CD4-positive, alpha-beta T cell treated with Interleukin-1 beta for 1 hour (primary cell): Measurements from ENCODE around the gene LFNG.

Experiments used
- DNase-seq, 2 donors: peaks; one replicate each; pipeline ENCODE4 v3.0.0-alpha.2; 2020 to 2022

Gene LFNG

DNA sequence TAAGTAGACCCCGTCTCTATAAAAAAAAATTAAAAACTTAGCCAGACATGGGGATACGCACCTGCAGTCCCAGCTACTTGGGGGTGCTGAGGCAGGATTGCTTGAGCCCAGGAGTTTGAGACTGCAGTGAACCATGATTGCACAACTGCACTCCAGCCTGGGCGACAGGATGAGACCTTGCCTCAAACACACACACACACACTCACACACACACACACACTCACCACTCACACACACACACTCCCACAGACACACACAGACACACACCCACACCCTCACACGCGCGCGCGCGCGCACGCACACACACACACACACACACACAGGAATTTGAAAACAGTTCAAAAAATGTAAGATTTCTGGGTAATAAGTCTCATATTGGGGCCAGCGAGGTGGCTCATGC is 34.7 kb upstream of the LFNG start:
- DNase-seq: no peak

DNA sequence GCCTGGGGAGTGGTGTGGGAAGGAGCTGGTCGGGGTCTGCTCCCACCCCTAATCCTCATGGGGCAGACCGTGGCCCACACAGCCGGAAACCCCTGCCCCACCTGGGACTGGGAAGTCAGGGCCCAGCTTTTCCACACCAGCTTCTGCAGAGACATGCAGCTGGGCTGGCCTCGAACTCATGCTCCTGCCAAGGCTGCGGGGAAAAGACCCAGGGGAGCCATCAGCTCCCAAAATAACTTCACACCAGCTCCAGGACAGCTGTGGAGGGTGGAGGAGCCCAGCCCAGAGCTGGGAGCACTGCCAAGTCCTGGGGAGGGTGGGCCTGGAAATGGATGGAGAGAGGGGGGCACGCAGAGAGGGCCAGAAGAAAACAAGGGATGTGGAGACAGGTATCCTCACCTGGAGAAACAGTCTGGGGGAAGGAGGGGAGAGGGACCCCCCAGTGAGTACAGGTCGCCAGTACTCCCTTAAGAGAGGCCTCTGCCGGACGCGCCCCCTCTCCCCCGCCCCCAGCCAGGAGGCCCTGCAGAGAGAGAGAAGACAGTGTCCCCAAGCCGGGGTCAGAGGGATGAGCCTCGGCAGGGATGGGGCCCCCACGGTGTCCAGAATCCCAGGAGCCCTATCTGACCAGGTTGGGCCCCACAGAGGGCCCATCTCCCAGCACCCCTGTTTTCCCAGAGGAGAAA is 31.8 kb upstream of the LFNG start:
- DNase-seq: no peak

DNA sequence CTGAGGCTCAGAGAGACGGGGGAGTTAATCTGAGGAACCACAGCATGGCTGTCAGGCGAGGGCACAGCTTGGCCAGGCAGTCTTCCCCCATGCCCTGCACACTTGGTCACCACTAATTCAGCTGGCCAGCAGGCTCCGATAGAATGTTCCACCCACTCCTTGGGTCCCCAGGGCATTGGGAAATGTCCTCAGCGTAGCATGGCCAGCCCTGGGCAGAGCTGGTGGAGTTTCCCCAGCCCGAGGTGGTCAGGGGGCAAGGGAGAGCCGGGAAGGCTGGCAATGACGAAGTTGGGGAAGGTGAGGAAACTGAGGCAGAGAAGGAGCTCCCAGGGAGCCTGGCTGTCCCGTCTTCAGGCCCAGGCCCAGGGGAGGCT is 31.3 kb upstream of the LFNG start:
- no peak for DNase-seq

DNA sequence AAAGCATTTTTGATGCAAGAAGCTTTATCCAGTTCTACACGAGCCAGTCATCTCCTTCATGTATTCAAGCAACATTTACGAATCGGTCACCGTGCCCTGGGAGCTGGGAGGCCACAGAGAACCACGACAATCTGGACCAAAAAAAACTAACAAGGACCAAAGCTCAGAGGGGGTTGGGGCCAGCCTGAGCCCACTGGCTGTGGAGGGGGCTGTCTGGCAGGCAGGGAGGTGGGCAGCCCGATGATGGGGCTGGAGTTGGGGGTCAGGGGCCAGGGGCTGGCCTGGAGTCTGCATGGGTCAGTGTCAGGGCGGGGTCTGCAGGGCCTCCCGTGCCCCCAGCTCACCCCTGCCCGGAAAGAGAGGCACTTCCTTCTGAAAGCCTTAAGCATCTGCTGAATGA is 30.9 kb upstream of the LFNG start:
- DNase-seq: no peak

DNA sequence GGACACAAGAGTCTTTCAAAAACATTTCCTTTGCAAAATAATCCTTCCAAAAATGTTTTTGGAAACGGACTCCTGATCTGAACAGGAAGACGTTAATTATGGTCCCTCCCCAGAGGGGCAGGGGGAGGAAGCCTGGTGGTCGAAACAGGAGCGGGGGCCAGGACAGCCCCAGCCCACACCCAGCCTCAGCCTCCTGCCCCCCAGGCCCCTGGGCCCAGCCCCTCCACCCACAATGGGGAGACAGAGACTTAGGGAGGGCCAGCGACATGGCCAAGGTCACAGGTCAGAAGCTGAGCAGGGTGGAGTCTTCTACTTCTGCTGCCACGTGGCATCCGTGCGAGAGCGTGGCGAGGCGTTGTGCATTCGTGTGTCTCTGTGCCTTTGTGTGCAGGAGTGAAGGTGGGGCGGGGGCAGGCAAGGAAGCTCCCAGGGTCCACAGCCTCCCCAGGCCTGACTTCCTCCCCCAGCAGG is 29.4 kb upstream of the LFNG start:
- DNase-seq: no peak

DNA sequence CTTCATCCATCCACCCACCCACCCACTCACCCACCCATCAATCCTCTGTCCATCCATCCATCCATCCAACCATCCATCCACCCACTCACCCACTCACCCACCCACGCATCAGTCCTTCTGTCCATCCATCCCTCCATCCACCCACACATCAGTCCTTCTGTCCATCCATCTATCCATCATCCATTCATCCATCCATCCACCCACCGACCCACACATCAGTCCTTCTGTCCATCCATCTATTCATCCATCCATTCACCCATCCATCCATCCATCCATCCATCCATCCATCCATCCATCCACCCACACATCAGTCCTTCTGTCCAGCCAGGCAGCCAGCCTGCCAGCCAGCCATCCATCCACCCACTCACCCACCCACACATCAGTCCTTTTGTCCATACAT is 27.5 kb upstream of the LFNG start:
- no peak for DNase-seq

DNA sequence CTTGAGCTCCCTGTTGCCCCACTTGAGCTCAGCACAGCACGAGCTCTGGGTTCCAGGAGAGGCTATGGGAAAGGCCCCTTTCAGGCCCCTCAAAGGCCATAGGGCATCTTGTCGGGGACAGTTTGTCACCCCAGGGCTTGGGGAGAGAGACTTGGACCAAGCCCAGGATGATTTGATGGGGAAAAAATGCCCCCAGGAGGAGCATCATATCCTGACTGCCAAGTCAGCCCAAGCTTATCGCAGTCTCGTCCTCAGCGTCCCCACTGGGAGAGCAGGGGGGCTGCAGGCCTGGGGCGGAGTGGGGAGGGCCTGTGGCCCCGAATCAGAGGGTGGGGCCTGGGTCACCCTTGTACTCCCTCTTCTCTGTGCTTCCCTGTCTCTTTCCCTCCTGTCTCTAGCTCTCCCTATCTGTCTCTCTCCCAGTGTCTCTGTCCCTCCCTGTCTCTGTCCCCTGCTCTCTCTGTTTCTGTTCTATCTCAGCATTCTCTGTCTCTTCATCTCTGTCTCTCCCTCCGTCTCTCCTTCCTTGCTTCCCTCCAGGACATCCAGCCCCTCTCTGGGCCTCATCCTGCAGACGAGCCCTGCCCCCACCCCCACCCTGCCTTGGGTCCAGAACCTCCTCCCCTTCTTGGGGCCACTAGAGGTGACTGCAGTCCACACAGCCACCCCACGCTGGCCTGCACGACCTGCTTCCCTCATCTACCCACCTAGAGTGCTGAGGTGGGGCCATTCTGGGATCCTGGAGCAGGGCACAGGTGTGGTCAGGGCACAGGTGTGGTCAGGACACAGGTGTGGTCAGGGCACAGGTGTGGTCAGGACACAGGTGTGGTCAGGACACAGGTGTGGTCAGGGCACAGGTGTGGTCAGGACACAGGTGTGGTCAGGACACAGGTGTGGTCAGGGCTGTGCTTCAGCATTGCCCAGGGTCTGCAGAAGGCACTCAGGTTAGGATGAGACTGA is 26.1 kb upstream of the LFNG start:
- no peak for DNase-seq

DNA sequence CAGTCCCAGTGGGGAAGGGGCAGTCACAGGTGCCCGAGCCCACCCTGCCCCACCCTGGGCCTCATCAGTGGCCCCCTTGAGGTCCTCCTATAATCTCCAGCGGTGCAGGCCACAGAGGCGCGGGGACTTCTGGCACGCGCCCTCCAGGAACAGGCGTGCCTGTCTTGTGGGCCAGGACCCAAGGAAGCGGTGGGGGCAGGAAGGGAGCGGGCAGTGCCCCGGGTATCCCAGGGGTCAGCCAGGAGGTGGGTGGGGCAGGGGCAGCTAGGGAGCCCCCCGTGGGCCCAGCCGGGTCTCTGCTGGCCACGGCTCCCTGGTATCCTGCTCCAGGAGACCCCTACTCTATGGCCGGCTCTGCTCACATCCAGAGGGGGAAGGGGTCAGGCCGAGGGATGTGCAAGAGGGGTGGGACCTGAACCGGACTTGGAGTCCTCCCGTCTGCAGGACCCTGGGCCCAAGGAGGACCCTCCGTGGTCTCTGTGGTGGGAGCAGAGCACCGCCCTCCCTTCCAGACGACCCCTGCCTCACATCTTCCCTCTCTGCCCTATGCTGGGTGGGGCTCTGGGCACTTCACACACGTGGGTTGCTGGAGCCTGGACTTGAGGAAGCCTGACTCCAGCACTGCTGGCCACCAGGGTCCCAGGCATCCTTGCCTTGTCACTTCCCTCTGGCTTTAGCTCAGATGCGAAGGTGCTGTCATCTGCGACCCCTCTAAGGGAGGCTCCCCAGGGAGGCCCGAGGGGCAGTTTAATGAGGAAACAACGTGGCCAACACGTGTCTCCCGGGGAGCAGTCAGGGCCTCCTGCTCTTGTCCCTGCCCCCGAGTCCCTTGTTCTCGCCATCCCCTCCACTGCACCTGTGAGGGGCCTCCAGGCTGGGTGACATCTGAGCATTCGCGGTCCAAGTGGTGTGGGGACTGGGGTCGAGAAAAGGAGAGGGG is 25.1 kb upstream of the LFNG start:
- DNase-seq: no peak

DNA sequence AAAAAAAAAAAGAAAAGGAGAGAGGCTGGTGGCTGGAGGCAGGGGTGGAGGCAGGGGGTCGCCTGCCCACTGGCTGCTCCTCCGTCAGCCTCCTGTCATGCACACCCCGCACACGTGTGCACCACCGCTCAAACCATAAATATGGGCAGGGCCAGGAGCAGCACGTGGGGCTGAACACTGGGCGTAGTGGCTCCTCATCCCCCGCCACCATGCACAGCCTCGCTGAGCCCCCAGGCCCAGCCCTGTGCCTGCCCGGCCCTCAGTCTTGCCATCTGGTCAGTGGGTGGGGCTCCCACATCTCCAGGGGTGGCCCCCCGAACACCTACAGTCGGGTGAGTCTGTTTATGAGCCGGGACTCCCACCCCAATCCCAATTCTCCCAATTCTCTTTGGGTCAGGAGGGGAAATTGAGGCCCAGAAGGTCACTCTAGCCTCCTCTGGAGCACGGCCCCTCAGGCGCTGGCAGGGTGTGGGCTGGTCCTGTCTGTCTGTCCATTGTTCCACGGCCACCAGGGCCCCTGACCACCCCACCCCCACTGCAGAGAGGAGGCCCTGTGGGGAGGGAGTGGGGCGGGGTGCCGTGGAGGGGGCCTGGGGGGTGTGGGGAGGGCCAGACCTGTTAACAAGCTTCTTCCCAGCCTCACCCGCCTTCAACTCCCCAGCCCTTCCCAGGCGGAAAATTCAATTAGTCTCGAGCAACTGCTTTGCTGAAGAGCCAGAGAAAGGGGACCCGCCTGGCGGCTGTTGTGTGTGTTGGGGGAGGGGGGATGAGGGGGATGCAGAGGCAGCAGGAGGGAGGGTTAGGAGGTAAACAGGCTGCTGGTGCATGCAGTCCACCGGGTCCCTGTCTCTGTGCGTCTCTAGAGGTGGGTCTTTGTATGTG is 23.9 kb upstream of the LFNG start:
- DNase-seq: no peak

DNA sequence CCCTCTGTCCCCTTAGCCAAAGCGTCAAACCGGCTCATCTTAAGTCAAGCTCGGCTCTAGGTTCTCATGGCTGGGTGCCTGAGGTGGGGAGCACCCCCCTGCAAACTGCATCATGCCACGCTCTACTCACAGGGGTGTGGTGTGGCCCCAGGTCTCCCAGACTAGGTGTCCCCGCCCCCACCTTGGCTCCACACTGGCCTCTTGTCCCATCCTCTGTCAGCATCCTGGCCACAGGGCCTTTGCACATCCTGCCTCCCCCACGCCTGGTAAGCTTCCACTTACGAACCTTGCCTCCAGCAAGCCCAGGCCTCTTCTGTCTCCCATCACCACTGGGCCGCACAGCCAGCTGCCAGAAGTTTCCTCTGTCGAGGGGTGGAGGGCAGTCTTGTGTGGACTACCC is 23.2 kb upstream of the LFNG start:
- no peak for DNase-seq

DNA sequence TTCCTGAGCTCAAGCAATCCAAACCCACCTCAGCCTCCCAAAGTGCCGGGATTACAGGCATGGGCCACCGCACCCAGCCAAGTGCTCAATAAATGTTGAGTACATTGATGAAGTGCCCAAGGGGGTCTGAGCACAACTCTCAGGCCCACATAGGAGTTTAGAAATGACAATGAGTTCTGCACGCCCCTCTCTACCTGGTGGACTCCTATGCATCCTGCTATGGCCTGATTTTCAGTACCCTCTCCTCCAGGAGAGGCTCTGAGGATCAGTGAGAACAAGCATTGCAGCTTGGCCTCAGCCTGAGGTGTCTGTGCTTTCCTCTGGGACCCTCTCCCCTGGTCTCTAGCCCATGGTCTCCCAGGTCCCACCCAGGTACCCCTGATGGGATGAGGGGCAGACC is 22.5 kb upstream of the LFNG start:
- DNase-seq: no peak

DNA sequence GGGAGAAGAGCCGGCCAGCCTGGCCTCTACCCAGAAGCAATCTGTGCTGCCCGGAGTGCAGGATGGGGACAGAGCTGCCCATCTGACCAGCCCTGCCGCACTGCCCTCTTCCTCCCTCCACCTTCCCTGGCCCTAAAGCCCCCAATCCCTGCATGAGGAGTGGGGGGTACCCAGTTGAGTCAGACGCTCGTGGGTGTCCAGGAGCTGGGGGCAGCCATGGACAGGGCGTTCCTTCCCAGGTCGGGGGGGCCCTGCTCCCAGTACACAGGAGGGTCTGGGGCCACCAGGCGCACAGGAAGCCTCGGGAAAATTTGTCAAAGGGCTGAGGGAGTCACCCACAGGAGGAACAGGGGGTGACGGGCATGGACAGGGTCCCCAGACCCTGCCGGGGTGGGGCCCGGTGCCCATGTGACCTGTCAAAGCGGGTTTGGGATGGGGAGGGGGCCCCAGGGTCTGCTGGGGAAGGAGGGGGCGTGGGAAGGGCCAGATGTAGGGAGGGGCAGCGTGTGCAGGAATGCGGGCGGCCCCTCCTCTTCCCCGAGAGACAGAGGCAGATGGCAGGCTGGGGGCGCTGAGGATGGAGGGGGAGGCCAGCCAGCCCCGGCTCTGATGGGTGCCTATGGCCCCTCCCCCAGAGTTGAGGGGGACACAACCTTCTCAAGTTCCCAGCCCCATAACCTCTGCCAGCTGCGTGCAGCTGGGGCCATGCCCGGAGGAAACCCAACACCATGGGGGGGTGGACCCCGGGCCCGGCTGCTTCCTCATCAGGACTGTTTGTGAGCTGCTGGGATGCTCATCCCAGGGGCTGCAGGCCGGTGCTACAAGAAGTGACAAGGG is 21.9 kb upstream of the LFNG start:
- no peak for DNase-seq

DNA sequence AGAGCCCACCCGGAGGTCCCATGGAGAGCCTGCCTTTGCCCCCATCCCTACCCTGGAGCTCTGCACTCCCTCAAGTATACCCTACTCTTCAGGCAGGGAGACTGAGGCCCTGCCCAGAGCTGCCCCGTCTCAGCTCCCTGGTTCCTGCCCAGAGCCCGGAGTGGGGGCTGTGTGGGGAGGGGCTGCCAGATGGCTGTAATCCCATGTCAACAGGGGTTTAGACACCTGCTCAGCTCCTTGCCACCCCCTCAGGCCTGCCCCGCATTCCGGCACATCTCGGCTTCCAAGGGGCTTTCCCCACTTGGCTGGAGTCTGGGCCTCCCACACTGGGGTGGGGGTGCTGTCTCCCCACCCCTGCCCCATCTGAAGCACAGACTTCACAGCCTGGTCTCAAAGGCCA is 20.9 kb upstream of the LFNG start:
- no peak for DNase-seq

DNA sequence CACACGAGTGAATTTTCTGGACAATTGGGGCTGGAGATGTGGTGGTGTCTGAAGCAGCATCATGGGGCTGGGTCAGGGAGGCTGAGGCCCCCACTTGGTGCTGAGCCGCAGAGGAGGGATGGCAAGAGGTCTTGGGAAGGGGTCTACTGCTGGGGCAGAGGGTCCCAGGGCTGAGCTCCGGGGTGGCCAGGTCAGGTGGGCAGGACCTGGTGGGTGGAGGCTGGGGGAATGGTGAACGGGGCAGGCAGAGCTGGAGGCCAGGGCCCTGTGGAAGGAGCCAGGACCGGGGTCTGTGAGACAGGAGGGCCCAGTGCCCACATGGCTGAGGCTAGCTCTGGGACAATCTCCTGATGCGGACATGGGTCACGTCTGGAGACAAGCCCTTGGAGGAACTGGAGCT is 20.4 kb upstream of the LFNG start:
- DNase-seq: no peak

DNA sequence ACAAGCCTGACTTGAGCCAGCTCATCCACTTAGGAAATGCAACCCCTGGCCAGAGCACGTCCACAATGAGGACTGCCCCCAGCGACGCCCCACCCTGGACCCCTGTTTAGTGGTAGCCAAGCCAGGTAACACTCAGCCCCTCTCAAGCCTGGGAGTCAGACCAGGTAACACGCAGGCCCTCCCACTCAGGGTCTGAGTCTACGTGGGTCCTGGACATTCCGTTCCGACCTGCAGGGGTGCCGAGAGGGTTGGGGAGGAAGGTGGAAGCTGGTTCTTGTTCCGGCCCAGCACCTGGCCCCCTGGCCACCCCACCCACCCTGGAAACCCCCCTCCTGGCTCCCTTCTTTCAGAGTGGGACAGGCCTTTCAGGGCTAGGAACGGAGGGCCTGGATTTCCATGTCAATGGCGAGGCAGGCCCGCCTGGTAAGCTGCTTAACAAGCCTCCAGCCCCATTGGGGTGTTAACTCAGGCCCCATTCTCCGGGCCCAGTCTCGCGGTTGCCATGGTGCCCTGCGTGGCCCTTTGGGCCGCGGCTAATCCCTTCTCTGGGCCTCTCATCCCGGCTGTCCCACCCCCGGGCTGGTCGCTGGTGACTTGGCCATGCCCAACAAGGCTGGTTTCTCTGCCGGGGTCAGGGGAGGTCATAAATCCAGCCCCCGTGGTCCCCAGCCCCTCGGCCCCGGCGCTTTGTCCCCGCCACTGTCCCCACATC is 19.7 kb upstream of the LFNG start:
- DNase-seq: no peak

DNA sequence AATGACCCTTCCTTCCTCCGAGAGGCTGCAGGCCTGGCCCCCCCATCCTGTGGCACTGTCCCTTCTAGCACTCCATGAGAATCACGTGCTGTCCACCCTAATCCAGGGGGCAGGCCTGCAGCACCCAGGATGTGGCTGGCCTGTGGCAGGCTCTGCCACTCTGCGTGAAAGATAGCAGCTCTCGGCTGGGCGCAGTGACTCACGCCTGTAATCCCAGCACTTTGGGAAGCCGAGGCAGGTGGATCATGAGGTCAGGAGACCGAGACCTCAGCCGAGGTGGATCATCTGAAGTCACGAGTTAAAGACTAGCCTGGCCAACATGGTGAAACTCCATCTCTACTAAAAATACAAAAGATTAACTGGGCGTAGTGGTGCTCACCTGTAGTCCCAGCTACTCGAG is 18.9 kb upstream of the LFNG start:
- no peak for DNase-seq

DNA sequence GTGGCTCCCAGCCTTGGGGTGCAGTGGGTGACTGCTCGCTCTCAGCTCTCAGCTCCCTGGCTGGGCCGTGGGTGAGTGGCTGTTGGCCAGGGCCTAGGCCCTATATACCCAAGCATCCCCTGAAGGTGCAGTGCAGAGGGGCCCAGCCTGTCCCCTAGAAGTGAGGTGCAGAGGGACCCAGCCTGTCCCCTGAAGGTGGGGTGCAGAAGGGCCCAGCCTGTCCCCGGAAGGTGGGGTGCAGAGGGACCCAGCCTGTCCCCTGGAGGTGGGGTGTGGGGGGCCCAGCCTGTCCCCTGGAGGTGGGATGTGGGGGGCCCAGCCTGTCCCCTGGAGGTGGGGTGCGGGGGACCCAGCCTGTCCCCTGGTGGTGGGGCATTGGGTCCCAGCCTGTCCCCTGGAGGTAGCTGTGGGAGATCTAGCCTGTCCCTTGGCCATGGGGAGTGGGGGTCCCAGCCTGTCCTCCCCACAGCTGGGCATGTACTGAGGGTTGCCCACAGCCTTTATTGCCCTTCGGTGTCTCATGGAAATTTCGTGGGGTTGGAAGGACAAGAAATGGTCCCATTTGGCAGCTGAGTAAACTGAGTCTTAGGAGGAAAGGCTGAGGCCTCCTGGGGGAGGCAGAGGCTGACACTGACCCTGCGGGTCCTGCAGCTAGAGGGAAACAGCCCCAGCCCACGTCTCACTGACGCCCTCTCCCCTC is 17.5 kb upstream of the LFNG start:
- no peak for DNase-seq

DNA sequence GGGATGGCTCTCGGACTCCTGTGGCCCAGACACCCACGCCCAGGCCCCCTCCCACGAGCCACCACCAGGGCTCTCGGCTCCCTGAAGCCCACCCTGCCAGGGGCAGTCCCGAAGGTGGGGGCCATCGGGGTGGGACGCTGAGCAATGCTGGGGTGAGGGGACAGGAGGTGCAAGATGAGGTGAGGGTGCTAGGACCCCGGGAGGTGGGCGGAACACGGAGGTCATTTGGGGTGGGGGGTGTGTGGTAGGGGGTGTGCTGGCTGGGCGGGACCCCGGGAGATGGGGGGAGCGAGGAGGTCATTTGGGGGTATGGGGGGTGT is 17.0 kb upstream of the LFNG start:
- no peak for DNase-seq

DNA sequence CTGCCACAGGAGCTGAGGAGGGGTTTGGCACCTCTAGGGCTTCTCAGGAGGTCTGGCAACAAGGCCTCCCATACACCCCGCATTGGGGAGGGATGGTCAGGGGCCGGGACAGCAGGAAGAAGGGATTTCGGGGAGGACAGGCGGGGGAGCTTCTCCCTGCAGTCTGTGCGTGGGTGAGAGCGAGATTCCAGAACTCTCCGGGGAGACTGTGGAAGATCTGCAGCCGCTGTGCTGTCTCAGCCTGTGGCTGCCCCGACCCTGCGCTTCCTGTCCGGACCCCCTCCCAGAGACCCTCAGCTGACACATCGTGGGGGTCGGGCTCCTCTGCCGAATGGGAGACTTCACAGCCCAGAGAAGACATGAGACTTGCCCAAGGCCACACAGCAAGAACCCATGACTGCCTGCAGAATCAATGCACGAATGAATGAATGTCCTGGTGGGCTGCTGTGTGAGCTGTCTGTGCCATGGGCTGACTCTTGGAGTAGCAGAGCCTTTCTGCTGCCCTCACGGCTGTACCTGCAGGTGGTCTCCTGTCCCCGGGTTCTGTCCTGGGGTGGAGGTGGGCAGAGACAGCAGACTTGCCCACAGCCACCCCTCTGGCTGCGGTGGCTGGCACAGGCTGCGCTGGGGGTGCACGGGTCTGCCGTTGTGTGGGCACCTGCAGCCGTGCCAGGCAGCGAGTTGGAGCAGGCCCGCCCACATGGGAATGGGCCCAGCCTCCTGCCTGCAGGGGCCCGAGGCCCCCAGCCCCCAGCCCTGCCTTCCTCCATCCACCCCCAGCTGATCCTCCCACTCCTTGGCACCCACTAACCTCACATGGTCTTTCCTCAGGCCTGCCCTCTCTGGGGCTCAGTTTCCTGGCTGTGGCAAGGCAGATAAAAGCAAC is 16.3 kb upstream of the LFNG start:
- DNase-seq: no peak
